Measurements from ENCODE around the gene FAM53B.

FAM53B gene

DNA sequence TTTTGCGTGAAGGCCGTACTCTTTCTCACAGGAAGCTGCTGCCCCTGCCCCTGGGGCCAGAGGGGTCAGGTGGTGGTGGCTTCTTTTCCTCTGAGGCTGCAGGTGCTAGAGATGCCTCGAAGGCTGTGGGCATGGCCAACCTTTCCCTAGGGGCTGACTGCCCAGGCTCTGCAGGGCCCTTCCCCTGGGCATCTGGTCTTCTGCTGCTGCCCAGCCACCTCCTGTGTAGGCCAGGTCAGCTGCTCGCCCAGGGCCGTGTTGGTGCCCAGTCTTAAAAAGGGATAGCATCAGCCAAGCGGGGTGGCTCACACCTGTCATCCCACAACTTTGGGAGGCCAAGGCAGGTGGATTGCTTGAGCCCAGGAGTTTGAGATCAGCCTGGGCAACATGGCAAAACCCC is 114.3 kb downstream of the FAM53B start:
- no peak for DNase-seq (ENCODE audit: low spot score)

DNA sequence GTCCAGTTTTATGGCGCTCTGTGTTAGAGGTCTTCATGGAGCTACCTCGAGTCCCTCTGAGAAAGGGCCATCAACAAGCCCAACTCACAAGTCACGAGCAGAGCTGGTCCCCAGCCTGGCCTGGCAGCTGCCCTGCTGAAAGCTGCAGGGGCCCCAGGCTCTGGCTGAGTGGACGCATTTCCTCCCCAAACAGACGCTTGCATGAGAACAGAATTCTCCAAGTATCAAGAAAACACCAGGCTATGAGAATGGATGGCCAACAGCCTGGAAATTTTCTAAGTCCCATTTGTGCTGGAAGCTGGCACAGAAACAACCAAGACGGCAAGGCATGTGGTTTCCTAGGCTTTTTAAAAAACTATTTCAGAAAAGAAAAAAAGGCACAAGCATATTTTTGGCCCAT is 114.8 kb downstream of the FAM53B start:
- DNase-seq (ENCODE audit: low spot score) = no peak

DNA sequence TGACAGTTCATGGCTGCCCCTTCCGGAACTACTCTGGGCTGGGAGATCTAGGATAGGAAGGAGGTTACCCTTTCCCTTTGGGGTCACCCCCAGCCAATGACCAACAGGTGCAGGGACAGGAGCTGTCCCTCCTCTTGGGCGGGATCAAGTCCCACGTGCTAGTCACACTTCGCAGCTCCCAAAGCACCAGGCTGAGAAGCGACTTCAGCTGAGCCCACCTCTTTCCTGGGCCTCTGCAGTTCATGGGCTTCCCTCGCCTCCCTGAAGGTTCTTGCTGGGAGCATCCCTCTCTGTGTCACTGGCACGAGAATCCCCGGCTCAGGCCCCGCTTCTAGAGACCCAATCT is 115.5 kb downstream of the FAM53B start:
- DNase-seq (ENCODE audit: low spot score) = no peak

DNA sequence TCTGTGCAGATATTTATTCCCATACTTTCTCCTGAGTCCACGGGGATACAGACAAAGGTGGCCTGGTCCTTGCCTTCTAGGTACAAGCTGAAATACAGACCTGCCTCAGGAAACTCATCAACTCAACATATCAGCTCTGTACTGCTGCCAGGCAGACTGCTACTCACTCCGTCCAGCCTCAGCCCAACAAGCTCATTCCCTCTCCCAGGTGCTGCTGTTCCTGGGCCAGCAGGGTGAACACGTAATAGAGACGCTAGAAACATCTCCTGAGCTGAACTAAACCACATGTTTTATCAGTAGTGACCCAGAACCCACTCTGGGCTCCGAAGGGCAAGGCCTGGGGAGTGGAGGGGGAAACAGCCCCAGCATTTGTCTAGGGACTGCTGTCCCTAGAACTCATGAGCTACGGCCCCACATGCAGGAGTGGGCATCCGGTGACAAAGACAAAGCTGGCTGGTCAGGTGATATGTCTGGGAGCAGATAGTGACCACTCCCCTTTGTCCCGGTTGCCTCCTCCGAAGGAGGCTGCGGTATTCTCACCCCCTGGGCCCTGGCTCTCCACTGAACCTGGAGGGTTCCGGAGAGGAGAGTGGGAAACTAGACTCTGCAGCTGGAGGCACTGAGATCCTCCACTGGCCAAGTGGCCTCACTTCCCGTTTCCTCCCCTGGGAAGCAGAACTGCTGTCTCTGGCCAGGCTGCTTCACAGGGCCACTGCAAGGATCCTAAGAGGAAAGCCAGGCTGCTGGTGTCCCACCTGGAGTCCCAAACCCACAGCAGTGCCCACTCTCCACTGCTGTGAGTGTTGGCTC is 116.1 kb downstream of the FAM53B start:
- DNase-seq (ENCODE audit: low spot score) = no peak

DNA sequence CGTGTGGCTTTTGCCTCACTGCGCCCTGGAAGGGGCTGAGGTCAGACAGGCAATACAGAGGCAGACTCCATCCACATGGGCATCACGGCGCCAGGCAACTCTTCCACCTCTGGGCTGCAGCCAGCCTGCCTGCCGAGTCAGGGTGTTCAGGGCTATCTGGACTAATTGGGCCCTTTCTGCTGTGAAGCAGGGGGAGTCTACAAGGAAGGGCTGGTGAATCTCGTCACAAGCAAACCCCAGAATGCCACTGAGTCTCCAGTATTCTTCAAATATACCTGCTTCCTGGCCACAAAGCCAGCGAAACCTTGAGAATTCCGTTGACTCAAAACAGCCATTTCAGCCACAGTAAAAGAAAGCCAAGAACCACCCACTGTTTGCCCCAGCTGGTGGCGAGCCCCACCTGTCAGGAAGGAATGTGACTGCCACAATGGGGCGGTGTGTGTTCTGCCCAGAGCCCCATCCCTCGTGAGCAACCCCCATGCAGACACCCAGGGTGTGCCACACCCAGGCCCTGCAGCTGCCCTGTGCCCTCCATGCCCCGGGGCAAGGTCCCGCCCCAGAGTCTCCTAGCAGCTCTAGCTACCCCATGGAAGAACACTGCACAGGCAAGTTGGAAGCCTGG is 117.3 kb downstream of the FAM53B start:
- DNase-seq (ENCODE audit: low spot score) = no peak

DNA sequence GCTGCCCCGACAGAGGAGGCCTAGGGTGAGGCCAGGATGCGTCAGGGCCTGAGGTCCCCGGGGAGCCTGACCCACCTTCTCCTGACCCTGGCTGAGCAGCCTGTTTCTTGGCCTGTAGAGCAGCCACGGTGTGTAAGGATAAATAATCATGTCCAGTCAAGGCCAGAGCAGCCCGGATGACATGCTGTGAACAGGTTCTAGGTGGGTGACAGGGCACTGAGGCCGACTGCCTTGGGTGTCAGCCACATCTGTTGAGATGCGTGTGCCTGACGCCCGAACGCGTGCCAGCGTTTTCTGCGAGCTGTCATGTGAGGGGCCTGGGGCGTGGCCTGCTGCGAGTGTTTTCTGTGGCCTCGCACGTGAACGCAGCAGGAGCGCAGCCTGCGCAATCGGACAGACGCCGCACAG is 118.3 kb downstream of the FAM53B start:
- no peak for DNase-seq (ENCODE audit: low spot score)

DNA sequence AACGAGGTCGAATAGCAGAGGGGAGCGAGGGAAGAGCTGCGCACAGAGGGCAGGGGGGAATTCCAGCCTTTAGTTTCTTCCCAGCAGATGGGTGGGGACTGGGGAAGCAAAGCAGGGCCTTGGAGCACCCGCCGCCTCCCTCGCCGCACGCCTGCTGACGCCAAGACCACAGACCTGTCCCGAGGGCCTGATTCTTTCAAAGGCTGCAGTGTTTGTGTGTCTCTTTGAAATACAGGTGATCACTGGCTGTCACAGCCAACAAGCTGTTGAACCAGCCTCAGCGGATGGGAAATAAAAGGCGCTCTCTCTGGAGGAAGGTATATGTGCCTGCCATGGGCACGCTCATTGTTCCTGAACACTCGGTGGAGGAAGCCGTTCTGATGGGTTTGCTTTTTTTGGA is 119.3 kb downstream of the FAM53B start:
- DNase-seq (ENCODE audit: low spot score) = no peak

DNA sequence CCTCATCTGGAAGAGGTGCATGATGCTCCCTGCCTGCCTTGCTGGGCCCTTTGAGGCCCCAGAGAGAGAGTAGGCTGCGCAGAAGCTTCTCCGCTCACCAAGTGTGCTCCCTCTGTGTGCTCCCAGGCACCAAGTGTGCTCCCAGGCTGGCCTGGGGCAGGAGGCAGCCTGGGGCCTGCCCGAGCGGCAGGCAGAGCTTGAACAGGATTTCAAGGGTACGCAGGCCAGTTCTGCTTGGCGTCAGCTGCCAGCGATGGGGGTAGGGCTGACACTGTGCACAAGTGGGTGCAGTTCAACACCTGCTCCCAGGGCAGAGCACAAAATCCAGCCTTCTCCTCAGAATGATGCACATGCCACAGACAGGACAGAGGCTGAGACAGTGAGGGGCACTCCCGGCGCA is 119.7 kb downstream of the FAM53B start:
- DNase-seq (ENCODE audit: low spot score) = no peak

DNA sequence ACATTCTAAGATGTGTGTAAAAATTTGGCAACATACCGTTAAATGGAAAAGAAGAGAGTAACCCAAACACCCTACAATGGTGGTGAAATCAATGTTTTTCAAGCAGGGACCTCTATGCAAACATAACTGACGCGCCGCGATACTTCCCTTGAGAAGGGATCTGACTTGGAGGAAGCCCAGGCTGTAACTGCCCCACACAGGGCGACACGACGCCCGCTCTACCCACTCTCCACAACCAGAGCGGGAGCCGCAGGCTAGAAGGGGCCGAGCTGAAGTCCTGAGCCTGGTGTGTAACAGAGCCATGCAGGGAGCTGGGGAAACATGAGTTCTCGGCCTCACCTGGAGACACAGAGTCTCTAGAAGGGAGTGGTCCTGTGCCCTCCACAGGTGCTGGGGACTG is 120.2 kb downstream of the FAM53B start:
- DNase-seq (ENCODE audit: low spot score) = no peak

DNA sequence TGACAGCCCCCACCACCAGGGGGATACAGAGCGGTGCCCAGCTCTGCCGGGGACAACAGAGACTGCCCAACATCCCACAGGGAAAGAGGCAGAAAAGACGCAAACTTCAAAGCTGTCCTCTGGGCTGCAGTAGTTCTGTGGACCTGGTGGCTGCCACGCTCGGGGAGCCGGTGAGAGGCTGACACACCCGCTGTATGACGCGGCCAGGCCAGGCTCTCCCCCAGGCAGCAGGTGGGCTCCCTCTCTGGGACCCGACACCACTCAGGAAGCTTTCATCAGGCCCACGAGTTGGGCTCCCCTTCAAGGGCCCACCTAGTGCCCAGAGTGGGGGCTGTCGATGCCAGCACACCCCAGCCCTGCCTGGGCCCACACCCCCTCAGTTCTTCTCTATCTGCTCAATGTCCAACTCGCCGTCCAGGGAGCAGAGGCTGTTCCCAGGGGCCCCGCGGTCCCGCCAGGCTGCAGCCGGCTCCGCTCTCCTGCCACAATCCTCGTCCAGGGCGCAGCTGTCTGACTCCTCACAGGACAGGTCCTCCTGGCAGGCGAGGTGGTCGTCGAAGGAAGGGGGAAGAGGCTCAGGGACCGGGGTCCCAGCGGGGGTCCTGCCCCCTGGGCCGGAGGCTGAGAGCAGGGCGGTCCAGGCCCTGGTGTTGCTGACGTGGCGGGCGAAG is 121.2 kb downstream of the FAM53B start:
- DNase-seq (ENCODE audit: low spot score) = no peak

DNA sequence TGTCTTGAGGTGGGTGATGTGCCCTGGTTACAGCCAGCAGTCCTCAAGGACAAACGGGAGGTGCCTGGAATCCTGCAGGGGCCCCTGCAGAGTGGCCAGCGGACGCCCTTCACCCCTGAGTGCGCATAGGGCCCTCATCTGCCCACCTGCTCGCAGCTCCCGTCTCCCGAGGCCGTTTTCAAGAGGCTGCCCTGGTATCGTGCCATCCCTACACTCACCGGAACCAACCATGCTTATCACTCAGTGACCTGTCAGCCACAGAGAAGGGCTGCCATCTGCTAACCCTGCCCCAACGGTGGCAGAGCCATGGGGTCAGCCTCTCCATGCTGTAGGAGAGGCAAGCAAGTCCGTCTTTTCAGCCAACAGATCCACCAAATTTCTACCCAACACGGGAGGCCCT is 122.0 kb downstream of the FAM53B start:
- DNase-seq (ENCODE audit: low spot score) = no peak

DNA sequence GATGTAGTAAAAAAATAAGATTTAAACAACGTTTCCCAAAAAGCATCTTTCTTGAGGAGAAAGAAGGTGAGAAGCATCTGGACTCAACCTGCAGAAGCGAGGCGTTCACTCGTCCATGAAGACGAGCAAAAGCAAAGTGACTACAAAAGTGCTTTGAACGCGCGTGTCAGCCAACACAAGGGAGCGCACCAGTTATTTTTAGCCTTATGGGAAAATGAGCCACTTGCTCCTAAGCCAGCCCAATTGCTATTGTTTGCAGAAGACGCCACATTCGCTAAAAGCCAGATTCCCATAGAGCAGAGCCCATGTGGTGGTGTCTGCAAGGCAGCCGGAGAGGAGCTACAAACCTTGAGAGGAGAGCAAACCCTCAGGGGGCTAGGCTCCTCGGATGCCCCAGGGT is 122.5 kb downstream of the FAM53B start:
- DNase-seq (ENCODE audit: low spot score) = no peak

DNA sequence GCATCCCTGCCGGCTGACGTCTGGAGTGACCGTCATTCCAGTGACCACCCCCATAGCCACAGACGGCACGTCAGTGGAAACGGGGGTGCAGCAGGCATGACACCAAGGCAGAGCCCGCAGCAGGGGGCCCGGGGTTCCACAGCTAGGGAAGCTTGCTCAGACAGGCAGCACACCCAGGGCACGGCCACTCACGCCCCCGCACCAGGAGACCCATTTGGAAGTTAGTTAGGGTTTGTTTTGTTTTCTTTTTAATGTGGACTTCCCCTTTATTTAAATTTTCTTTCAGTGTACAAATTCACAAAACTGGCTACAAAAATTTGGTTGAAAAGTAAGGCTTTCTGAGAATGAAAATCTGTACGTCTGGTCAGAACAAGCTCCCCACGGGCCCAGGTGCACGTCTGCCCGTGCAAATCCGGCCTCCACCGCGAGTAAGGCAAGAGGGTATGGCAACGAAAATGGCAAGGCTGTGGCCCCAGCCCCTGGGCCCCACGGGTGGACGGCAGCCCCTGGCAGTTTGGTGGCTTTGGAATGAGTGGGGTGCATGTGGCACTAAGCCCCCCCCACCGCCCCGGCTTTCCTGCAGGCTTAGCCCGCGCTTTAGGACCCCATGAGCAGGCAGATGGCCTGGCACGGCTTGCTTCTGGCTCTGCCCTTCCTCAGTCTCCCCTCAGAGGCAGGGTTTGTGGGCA is 124.2 kb downstream of the FAM53B start:
- DNase-seq (ENCODE audit: low spot score) = no peak

DNA sequence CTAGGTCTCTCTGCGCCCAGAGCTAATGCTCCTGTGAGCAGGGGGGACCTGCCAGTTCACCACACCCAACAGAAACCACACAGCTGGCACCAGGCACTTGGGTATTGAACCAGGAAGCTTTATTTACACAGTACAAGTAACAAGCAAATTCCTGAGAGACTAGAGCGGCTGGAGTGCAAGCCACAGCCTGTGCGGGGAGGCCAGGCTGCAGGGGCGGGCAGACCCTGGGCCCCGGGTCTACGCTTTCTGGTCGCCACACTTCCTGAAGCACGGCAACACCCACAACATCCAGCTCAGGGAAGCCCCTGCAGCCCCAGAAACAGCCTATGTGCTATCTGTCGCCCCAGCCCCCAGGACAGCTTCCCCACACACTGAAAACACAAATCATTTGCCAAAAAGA is 125.0 kb downstream of the FAM53B start:
- DNase-seq (ENCODE audit: low spot score) = no peak

DNA sequence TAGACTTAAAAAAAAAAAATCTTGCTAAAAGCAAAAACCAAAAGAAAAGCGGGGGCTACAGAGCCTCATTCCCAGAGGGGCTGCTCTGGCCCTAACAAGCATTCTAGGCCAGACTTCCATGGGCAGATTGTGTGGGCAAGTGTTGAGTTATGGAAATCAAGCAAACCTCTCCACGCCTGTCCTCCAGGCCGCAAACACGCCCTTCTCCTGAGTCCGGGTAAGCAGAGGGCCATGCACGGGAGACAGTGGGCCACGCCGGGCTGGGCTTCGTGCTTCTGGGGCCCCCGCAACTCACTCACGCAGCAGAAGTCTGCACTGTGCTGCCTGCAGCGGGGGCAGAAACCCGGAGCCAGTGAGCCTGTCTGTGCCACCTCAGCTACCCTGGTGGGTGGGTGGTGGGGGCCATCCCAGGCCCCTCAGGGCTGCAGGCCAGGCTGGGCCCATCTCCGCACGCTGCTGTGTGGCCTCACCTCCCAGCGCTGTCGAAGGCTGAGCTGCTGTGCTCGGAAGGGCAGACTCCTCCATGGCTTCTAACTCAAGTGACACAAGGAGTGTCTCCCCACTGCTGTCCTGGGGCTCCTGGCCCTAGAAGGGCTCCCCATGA is 125.6 kb downstream of the FAM53B start:
- no peak for DNase-seq (ENCODE audit: low spot score)

DNA sequence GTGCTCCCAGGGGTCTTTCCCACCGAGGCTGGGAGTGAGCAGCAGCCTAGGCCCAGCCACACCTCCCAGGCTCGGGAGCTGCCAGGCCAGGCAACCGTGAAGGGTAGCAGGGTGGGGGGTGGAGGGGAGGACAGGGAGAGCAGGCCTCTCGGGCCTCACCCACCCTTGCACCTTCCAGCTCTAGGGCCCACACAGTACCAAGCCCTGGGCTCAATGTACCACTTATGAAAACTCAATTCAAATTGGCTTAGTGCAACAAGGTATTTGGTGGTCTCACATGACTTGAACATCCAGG is 127.4 kb downstream of the FAM53B start:
- no peak for DNase-seq (ENCODE audit: low spot score)

DNA sequence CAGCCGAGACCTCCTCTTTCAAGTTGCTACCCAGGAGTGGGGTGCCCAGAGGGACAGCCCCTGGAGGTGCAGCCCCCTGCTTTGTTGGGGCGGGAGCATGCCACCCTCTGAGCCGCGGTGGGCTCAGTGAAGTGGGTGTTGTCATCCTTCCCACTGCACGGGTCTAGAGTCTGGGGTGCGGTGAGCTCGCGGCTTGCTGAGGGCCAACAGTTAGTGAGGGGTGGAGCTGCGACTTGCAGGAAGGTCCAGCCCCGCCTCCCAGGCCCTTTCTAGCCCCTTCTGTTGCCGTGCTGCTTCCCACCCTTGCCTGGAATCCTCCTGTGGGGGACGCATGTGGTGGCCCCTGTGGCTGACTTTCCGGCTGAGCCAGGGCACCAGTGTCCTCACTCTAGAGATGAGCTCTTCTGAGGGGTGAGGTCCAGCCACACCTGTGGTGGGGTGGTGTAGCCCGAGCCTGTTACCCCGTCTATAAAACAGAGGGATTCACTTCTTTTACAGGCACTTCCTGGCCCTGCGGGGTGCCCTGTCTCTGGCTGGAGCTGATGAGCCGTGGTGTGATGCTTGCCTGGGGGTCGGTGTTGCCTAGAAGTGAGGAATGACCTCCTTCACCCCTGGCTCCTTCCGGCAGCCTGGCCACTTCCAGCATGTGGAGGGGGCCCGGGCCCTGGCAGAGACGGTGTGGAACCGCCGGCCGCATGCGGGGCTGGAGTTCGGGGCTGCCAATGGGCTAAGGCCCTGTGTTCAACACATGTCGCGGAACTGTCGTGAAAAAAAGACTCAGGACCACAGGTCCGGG is 127.9 kb downstream of the FAM53B start:
- no peak for DNase-seq (ENCODE audit: low spot score)

DNA sequence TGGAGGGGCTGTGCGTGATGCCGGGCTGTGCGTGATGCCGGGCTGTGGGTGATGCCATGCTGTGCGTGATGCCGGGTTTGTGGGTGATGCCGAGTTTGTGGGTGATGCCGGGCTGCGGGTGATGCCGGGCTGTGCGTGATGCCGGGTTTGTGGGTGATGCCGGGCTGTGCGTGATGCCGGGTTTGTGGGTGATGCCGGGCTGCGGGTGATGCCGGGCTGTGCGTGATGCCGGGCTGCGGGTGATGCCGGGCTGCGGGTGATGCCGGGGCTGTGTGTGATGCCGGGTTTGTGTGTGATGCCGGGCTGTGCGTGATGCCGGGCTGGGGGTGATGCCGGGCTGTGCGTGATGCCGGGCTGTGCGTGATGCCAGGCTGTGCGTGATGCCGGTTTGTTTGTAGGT is 128.9 kb downstream of the FAM53B start:
- DNase-seq (ENCODE audit: low spot score) = no peak

DNA sequence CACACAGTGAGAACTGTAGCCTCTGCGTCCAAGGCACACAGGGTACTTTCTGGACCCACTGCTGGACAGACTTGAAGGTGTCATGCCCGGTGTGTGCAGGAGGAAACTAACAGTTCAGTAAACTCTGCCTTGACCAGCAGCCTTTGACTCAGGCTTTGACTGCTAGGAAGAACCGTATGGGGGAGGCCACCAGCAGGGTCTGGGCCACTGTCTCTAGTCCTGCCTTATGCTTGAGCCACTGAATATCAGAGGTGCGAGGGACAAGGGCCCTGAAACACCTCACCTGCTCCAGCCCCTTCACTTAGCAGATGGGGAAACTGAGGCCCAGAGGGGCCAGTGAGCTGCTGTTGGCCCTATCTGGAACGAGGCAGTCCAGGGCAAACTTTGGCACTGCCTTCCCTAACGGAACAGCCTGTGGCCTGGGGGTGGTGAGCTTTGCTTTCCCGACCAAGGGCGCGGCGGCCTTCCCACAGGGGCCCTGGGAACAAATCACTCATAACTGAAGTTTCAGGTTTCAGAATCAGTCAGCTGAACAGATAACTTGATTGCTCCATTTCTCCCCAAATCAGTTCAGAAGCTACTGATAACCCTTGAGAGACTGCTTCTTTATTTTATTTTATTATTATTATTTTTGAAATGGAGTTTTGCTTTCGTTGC is 130.0 kb downstream of the FAM53B start:
- DNase-seq (ENCODE audit: low spot score) = no peak

DNA sequence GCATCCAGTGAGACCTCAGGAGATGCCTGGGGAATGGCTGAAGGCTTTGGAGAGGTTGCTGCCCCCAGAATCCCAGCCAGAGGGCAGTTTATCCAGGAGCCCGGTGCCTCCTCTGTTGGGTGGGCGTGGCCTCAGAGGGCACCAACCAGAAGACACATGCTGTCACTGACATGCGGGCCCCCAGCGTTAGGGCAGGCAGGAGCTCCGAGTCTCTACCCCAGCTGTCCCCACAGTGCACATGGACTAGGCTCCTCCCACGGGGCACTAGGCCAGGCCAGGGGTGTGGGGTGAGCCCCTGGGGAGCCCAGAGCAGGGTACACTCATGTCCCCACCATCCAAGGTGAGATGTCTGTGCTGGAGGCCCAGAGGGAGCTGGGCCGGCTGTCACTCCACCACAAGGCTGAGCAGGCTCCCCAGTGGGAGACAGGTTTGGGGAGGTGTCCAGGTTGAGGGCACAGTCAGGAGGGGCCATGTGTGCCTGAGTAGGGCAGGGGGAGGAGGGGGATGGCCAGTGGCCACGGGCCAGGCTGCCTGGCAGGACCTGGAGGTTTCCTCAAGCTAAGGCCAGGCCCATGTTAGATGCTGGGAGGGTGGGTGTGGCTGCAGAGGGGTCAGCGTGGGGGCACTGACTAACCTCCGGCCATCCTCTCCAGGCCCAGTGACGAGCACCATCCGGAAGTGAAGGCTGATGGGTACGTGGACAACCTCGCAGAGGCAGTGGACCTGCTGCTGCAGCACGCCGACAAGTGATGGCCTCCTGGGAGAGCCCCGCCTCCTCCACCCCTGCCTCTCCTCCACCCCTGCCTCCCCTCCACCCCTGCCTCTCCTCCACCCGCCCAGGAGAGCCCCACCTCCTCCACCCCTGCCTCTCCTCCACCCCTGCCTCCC is 131.3 kb downstream of the FAM53B start:
- peak; percentile 69 for DNase-seq (ENCODE audit: low spot score)

Measured in SK-N-DZ (cell line).